Measurements from ENCODE around the gene STX2.

Gene STX2

DNA sequence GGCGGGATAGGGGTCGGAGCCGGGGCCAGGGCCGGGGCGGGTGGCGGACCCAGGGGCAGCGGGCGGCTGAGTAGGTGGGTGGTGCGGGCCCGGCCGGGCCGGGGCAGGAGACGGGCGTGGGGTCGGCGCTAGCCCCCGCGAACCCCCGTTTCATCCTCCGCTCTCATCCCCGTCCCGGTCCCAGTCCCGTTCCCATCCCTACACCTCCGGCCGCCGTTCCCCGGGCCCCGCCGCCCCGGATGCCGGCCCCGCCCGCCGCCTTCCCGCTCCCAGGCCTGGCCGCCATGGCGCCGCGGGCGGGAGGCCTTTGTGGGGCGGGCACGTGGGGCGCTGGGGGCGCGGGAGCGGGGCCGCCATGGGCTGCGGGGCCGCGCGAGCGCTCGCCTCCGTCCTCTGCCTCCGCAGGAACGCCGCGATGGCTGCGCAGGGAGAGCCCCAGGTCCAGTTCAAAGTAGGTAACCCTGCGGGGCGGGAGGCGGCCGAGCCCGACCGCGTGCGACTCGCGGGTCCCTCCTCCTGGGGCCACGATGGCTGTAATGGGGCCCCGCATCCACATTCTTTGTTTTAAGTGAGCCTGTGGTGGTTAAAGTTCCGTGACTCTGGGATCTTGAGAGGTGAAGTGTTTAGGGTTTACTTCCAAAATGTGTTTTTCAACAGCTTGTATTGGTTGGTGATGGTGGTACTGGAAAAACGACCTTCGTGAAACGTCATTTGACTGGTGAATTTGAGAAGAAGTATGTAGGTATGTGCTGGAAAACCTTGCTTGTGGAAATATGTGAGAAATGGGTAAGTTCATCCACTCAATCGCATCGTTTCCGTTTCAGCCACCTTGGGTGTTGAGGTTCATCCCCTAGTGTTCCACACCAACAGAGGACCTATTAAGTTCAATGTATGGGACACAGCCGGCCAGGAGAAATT lies 33.4 kb upstream of the STX2 start:
- peaks cover 33% of the 10 kb centered on the region for H3K4me1 ChIP-seq (ENCODE audit: insufficient read depth, low read length, poor library complexity, severe bottlenecking)
- H3K4me3 ChIP-seq (ENCODE audit: low read length, poor library complexity, severe bottlenecking), result peak overlapping the region; percentile 99
- H3K27me3 ChIP-seq (ENCODE audit: insufficient read depth, low read length, poor library complexity, severe bottlenecking), result peaks cover 9% of the 10 kb centered on the region
- no peaks in the 10 kb centered on the region for H3K9me3 ChIP-seq (ENCODE audit: insufficient read depth, low read depth, low read length)
- H3K36me3 ChIP-seq (ENCODE audit: insufficient read depth, low read length), result peaks cover 50% of the 10 kb centered on the region
- H3K9ac ChIP-seq (ENCODE audit: low read depth, low read length, poor library complexity, severe bottlenecking), result peak overlapping the region; percentile 97
- H4K20me1 ChIP-seq (ENCODE audit: insufficient read depth, low read length, poor library complexity, severe bottlenecking), result peaks cover 50% of the 10 kb centered on the region
- no peaks in the 10 kb centered on the region for H3K9me2 ChIP-seq (replicated peaks; ENCODE audit: low read depth, low read length)
- peak overlapping the region; percentile 96 for H3K4me2 ChIP-seq (ENCODE audit: low read depth, low read length, poor library complexity, severe bottlenecking)
- no peak overlapping the region for H2AFZ ChIP-seq (ENCODE audit: low read length)
- TF ChIP-seq, protein P1, sequence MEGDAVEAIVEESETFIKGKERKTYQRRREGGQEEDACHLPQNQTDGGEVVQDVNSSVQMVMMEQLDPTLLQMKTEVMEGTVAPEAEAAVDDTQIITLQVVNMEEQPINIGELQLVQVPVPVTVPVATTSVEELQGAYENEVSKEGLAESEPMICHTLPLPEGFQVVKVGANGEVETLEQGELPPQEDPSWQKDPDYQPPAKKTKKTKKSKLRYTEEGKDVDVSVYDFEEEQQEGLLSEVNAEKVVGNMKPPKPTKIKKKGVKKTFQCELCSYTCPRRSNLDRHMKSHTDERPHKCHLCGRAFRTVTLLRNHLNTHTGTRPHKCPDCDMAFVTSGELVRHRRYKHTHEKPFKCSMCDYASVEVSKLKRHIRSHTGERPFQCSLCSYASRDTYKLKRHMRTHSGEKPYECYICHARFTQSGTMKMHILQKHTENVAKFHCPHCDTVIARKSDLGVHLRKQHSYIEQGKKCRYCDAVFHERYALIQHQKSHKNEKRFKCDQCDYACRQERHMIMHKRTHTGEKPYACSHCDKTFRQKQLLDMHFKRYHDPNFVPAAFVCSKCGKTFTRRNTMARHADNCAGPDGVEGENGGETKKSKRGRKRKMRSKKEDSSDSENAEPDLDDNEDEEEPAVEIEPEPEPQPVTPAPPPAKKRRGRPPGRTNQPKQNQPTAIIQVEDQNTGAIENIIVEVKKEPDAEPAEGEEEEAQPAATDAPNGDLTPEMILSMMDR (conservative IDR thresholded peaks at IDR 0.05; ENCODE audit: low read length), result no peak
- TF ChIP-seq EZH2phosphoT487 (IDR thresholded peaks at IDR 0.05; ENCODE audit: borderline replicate concordance), result no peak
- H3K79me2 ChIP-seq (ENCODE audit: insufficient read depth, low read length), result peaks cover 61% of the 10 kb centered on the region
- peaks cover 4% of the 10 kb centered on the region; the same call in 1 of the 2 replicates for H3F3A ChIP-seq (ENCODE audit: low read depth)

GRCh38 chr12:130871286-130872178 lies 32.5 kb upstream of the STX2 start, which contains the start of gene RAN:
Gene RAN, plus strand, starts transcription at chr12:130872066. Its CDS starts 528 bp downstream, at chr12:130872594.
- no peaks in the 10 kb centered on the region for H3F3A ChIP-seq (ENCODE audit: low read depth)
- H3K4me2 ChIP-seq (ENCODE audit: low read depth, low read length, poor library complexity, severe bottlenecking), result peak within 1 kb of the TSS; percentile 96
- peaks cover 33% of the 10 kb centered on the region for H3K4me1 ChIP-seq (ENCODE audit: insufficient read depth, low read length, poor library complexity, severe bottlenecking)
- H3K27me3 ChIP-seq (ENCODE audit: insufficient read depth, low read length, poor library complexity, severe bottlenecking), result peaks cover 9% of the 10 kb centered on the region
- H3K9me3 ChIP-seq (ENCODE audit: insufficient read depth, low read depth, low read length), result no peaks in the 10 kb centered on the region
- peak within 1 kb of the TSS; percentile 97 for H3K9ac ChIP-seq (ENCODE audit: low read depth, low read length, poor library complexity, severe bottlenecking)
- peaks cover 41% of the 10 kb centered on the region for H3K36me3 ChIP-seq (ENCODE audit: insufficient read depth, low read length)
- no peaks in the 10 kb centered on the region for H3K9me2 ChIP-seq (replicated peaks; ENCODE audit: low read depth, low read length)
- peak within 1 kb of the TSS; percentile 99 for H3K4me3 ChIP-seq (ENCODE audit: low read length, poor library complexity, severe bottlenecking)
- TF ChIP-seq, protein P1 (conservative IDR thresholded peaks at IDR 0.05; ENCODE audit: low read length), result no peak
- TF ChIP-seq EZH2phosphoT487 (IDR thresholded peaks at IDR 0.05; ENCODE audit: borderline replicate concordance), result no peak
- peaks cover 53% of the 10 kb centered on the region for H3K79me2 ChIP-seq (ENCODE audit: insufficient read depth, low read length)
- H2AFZ ChIP-seq (ENCODE audit: low read length), result peak within 1 kb of the TSS; percentile 87
- peaks cover 42% of the 10 kb centered on the region for H4K20me1 ChIP-seq (ENCODE audit: insufficient read depth, low read length, poor library complexity, severe bottlenecking)

- TF ChIP-seq, protein P1 (conservative IDR thresholded peaks at IDR 0.05; ENCODE audit: low read length), result peak; percentile 63
- TF ChIP-seq EZH2phosphoT487 (IDR thresholded peaks at IDR 0.05; ENCODE audit: borderline replicate concordance), result no peak
- peak overlapping the region; percentile 93 for H3K9ac ChIP-seq (ENCODE audit: low read depth, low read length, poor library complexity, severe bottlenecking)
- peak overlapping the region; percentile 87 for H2AFZ ChIP-seq (ENCODE audit: low read length)
These were observed 31.6 kb upstream of the STX2 start for GRCh38 chr12:130870442-130871285.

More at GRCh38 chr12:130870442-130871285, 31.6 kb upstream of the STX2 start:
- peaks cover 32% of the 10 kb centered on the region for H3K36me3 ChIP-seq (ENCODE audit: insufficient read depth, low read length)
- H3K4me2 ChIP-seq (ENCODE audit: low read depth, low read length, poor library complexity, severe bottlenecking), result peak overlapping the region; percentile 95
- peaks cover 44% of the 10 kb centered on the region for H3K79me2 ChIP-seq (ENCODE audit: insufficient read depth, low read length)
- H3K27me3 ChIP-seq (ENCODE audit: insufficient read depth, low read length, poor library complexity, severe bottlenecking), result peaks cover 9% of the 10 kb centered on the region
- H3K4me1 ChIP-seq (ENCODE audit: insufficient read depth, low read length, poor library complexity, severe bottlenecking), result peaks cover 33% of the 10 kb centered on the region
- H3K9me3 ChIP-seq (ENCODE audit: insufficient read depth, low read depth, low read length), result no peaks in the 10 kb centered on the region
- H3K4me3 ChIP-seq (ENCODE audit: low read length, poor library complexity, severe bottlenecking), result peak overlapping the region; percentile 80
- peaks cover 33% of the 10 kb centered on the region for H4K20me1 ChIP-seq (ENCODE audit: insufficient read depth, low read length, poor library complexity, severe bottlenecking)
- no peaks in the 10 kb centered on the region for H3F3A ChIP-seq (ENCODE audit: low read depth)
- no peaks in the 10 kb centered on the region for H3K9me2 ChIP-seq (replicated peaks; ENCODE audit: low read depth, low read length)

Data from Loucy (cell line).